ENCODE results near the gene HOXA10.

The HOXA10 gene

DNA sequence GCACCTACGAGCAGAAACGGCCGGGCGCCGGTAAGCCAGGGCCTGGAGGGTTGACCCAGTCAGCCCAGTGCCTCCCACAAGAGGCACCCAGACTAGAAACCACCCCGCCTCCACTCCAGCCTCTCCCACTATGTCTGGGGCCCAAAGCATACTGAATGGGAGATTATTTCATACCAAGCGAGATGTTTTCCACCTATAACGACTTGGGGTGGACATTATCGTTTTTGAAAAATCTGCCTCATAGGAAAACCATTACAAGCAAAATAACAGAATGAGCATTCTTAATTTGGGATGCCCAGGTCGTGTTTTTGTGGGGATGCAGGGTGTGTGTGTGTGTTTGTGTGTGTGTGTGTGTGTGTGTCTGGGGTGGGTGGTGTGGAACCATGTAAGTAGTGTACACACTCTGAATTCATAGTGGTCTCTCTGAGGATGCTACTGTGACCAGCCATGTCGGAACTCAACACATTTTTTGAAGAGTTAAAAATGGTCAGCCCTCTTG lies 28.2 kb downstream of the HOXA10 start:
- TF ChIP-seq, protein P1, sequence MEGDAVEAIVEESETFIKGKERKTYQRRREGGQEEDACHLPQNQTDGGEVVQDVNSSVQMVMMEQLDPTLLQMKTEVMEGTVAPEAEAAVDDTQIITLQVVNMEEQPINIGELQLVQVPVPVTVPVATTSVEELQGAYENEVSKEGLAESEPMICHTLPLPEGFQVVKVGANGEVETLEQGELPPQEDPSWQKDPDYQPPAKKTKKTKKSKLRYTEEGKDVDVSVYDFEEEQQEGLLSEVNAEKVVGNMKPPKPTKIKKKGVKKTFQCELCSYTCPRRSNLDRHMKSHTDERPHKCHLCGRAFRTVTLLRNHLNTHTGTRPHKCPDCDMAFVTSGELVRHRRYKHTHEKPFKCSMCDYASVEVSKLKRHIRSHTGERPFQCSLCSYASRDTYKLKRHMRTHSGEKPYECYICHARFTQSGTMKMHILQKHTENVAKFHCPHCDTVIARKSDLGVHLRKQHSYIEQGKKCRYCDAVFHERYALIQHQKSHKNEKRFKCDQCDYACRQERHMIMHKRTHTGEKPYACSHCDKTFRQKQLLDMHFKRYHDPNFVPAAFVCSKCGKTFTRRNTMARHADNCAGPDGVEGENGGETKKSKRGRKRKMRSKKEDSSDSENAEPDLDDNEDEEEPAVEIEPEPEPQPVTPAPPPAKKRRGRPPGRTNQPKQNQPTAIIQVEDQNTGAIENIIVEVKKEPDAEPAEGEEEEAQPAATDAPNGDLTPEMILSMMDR (IDR thresholded peaks at IDR 0.05; ENCODE audit: low read length, missing control alignments), result no peak
- no peak for DNase-seq (ENCODE audit: low read depth)
- no peak overlapping the region for H3K4me3 ChIP-seq (replicated peaks; ENCODE audit: low read depth, low read length)

DNA sequence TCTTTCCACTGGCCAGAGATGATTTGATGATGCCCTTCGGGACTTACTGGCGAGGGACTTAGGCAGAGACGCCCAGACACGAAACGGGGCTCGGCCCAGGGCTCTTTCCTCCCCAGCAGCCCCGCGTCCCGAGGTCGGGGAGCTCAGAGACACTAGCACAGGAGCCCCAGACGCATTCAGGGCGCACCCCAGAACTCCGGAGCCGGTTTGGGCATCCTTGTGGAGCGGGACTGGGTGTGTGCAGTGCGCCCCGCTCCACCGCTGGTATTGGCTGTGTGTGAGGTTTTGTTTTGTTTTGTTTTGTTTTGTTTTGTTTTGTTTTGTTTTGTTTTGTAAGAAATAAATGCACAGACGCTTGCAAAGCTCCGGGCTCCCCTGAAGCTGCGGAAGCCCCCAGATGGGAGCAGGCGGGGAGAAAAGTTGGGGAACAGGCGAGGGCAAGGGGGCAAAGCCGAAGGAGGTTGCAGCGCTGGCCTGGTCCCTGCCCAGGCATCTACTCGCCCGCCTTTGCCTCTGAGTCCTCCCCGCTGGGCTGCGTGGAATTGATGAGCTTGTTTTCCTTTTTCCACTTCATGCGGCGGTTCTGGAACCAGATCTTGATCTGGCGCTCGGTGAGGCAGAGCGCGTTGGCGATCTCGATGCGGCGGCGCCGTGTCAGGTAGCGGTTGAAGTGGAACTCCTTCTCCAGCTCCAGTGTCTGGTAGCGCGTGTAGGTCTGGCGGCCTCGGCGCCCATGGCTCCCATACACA lies 28.8 kb downstream of the HOXA10 start:
- TF ChIP-seq, protein P1 (IDR thresholded peaks at IDR 0.05; ENCODE audit: low read length, missing control alignments), result no peak
- DNase-seq (ENCODE audit: low read depth), result no peak
- no peak overlapping the region for H3K4me3 ChIP-seq (replicated peaks; ENCODE audit: low read depth, low read length)

DNA sequence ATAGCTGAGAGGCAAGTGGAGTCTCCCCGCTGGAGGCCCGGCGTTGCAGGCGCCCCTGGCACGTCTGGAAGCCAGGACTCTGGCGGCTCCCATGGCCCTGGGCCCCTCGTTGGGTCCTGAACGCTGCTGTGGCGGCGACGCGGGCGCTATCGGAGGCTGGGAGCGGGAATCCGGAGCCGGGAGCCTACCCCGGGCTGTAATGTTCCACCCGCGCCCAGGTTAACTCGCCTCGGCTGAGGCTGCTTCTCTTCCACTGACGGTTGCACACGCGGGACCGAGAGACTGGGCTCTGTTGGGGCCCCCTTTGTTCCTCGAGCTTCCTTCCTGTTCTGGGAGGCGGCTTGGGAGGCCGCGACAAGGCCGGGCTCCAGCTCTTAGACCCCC lies 29.3 kb downstream of the HOXA10 start:
- TF ChIP-seq, protein P1 (IDR thresholded peaks at IDR 0.05; ENCODE audit: low read length, missing control alignments), result no peak
- DNase-seq (ENCODE audit: low read depth), result no peak
- no peak overlapping the region for H3K4me3 ChIP-seq (replicated peaks; ENCODE audit: low read depth, low read length)

- no peak for DNase-seq (ENCODE audit: low read depth)
- H3K4me3 ChIP-seq (replicated peaks; ENCODE audit: low read depth, low read length), result no peak overlapping the region
- TF ChIP-seq, protein P1 (IDR thresholded peaks at IDR 0.05; ENCODE audit: low read length, missing control alignments), result no peak
These were observed 30.0 kb downstream of the HOXA10 start for GRCh38 chr7:27143950-27144780.

GRCh38 chr7:27143023-27143949 lies 30.8 kb downstream of the HOXA10 start, which contains the start of gene HOXA5:
TSS of gene HOXA5 (minus strand) at chr7:27143681. CDS start at chr7:27143607, 74 bp downstream.
- peak; percentile 84 for DNase-seq (ENCODE audit: low read depth)
- TF ChIP-seq, protein P1 (IDR thresholded peaks at IDR 0.05; ENCODE audit: low read length, missing control alignments), result peak; percentile 9

GRCh38 chr7:27142580-27143022 lies 31.5 kb downstream of the HOXA10 start:
- TF ChIP-seq, protein P1 (IDR thresholded peaks at IDR 0.05; ENCODE audit: low read length, missing control alignments), result no peak
- peak overlapping the region; percentile 48 for H3K4me3 ChIP-seq (replicated peaks; ENCODE audit: low read depth, low read length)
- DNase-seq (ENCODE audit: low read depth), result no peak

More at GRCh38 chr7:27143023-27143949, 30.8 kb downstream of the HOXA10 start, which contains the start of gene HOXA5:
- peak within 1 kb of the TSS; percentile 48 for H3K4me3 ChIP-seq (replicated peaks; ENCODE audit: low read depth, low read length)

All from fibroblast of pulmonary artery (primary cell).